ENCODE measurements around the gene PLIN1. TPM values are rescaled to one million over a fixed set of nuclear protein-coding genes. Genes with fewer than 3 reads are reported as not detected.

PLIN1 gene
- total and polyA plus RNA-seq, 2 of the 4 experiments (the other 2 are of a cell fraction): under 0.01 to 0.07 TPM

- Histone ChIP-seq H3K9ac (ENCODE audit: low read depth, low read length) (no peak overlapping the region), H3K9me3 (ENCODE audit: control insufficient read depth, insufficient read depth, low read length) (no peaks in the 10 kb centered on the region), H2BK120ac (ENCODE audit: low read depth, low read length) (no peak overlapping the region), H3K79me1 (ENCODE audit: low read depth in 1 of 2, low read length in 2 of 2) (peaks cover 16 to 39% of the 10 kb centered on the region in 2 experiments), H3K14ac (replicated peaks; ENCODE audit: low read depth, low read length) (no peak overlapping the region), H3K27ac (ENCODE audit: insufficient read depth, low read length) (no peak overlapping the region), H4K20me1 (ENCODE audit: insufficient read depth, low read length) (peaks cover 16% of the 10 kb centered on the region), H3K23ac (ENCODE audit: low read depth, low read length) (no peak overlapping the region), H3K4me2 (ENCODE audit: low read depth, low read length) (no peak overlapping the region), H3K9me1 (ENCODE audit: insufficient read depth, low read length) (peaks cover 10% of the 10 kb centered on the region), H3K56ac (ENCODE audit: extremely low read depth, insufficient read depth, low read length) (no peak overlapping the region), H3K4ac (ENCODE audit: low read depth, low read length) (no peak overlapping the region), H2AFZ (replicated peaks; ENCODE audit: low read length, poor library complexity) (no peak overlapping the region), H3K18ac (ENCODE audit: low read depth, low read length) (no peak overlapping the region), H4K5ac (ENCODE audit: low read depth, low read length) (no peak overlapping the region), H2BK5ac (ENCODE audit: low read depth, low read length, poor library complexity, severe bottlenecking) (no peak overlapping the region), H3K4me1 (ENCODE audit: control insufficient read depth, insufficient read depth, low read length) (peaks cover 5% of the 10 kb centered on the region), H3K36me3 (ENCODE audit: control insufficient read depth, insufficient read depth, low read length) (peaks cover 14% of the 10 kb centered on the region), H3K4me3 (ENCODE audit: insufficient read depth, low read depth, low read length) (no peak overlapping the region), H3K27me3 (ENCODE audit: control insufficient read depth, insufficient read depth, low read length) (no peaks in the 10 kb centered on the region), H2AK5ac (ENCODE audit: low read depth, low read length) (no peak overlapping the region), H2AK9ac (replicated peaks; ENCODE audit: low read depth, low read length, poor library complexity) (no peak overlapping the region), H4K8ac (ENCODE audit: low read depth in 2 of 2, low read length in 2 of 2) (no peak overlapping the region), H4K91ac (ENCODE audit: insufficient read depth, low read depth, low read length) (no peak overlapping the region), H2BK15ac (ENCODE audit: low read depth, low read length) (no peak overlapping the region), H2BK20ac (ENCODE audit: low read depth, low read length) (no peak overlapping the region)
- dilution Hi-C loops (cut with HindIII; ENCODE audit: low sequenced_read_pairs, unreplicated experiment): no loop called here
- DNase-seq: no peak
- ATAC-seq (ENCODE audit: low read depth): no peak
- ChIA-PET POLR2A (ENCODE audit: unreplicated experiment) (no interaction called here), CTCF (no interaction called here)
- intact Hi-C loops (cut with micrococcal nuclease): no loop called here
- no TSS peak for BruUV-seq (replicated peaks)
- no CpG with 5 or more reads among the region's 2 CpGs for WGBS, 2 experiments (ENCODE audit: extremely low coverage in 2 of 2, insufficient read length in 1 of 2)
- TF ChIP-seq MAFK (IDR thresholded peaks at IDR 0.05; ENCODE audit: low read depth, low read length): no peak
- TF ChIP-seq CEBPB (IDR thresholded peaks at IDR 0.05; ENCODE audit: low read depth, low read length): no peak
- TF ChIP-seq RCOR1 (IDR thresholded peaks at IDR 0.05; ENCODE audit: insufficient replicate concordance, low read length): no peak
- no peak for TF ChIP-seq ELK1 (IDR thresholded peaks at IDR 0.05; ENCODE audit: borderline replicate concordance, low read depth, low read length)
- no peak for TF ChIP-seq RAD21 (IDR thresholded peaks at IDR 0.05; ENCODE audit: low read length)
- TF ChIP-seq FOS (IDR thresholded peaks at IDR 0.05; ENCODE audit: low read depth, low read length): no peak
- no peak for TF ChIP-seq MXI1 (IDR thresholded peaks at IDR 0.05; ENCODE audit: borderline replicate concordance, low read depth, low read length)
- in situ Hi-C loops (cut with MboI; ENCODE audit: low sequenced_read_pairs): no loop called here
Observed at GRCh38 chr15:89653578-89653977, 25.6 kb downstream of the PLIN1 start.

Data from IMR-90 (cell line).